GM23248 (cell line): Measurements from ENCODE around the gene OTX2. TPM values are rescaled to one million over a fixed set of nuclear protein-coding genes. Genes with fewer than 3 reads are reported as not detected.

ENCODE experiments used
- DNase-seq: peaks from one replicate; pipeline ENCODE4 v3.0.0-alpha.2; 2015
- H2AFZ ChIP-seq: fragments of 200-600 bp; sonication (generic); 2 replicates; pipeline ENCODE4 v1.6.1; 2016; ENCODE audit warnings: antibody characterized with exemption
- H3F3A ChIP-seq: fragments of 200-600 bp; sonication (generic); 2 replicates; pipeline ENCODE4 v1.6.1; 2016; ENCODE audit warnings: mild to moderate bottlenecking, antibody characterized with exemption, mixed run types; ENCODE audit not compliant: insufficient read depth
- H3K27ac ChIP-seq: fragments of 200-600 bp; sonication (generic); 2 replicates; pipeline ENCODE4 v1.5.1; 2016; ENCODE audit warnings: mild to moderate bottlenecking
- H3K27me3 ChIP-seq: fragments of 200-600 bp; sonication (generic); replicated peaks from 2 replicates; pipeline ENCODE4 v1.6.1; 2016; ENCODE audit warnings: mild to moderate bottlenecking; ENCODE audit not compliant: insufficient read depth
- H3K36me3 ChIP-seq: fragments of 200-600 bp; sonication (generic); 2 replicates; pipeline ENCODE4 v1.6.1; 2016; ENCODE audit warnings: low read depth, mild to moderate bottlenecking
- H3K4me1 ChIP-seq: fragments of 200-600 bp; sonication (generic); 2 replicates; pipeline ENCODE4 v1.6.1; 2016; ENCODE audit warnings: mild to moderate bottlenecking; ENCODE audit not compliant: insufficient read depth
- H3K4me2 ChIP-seq: fragments of 200-600 bp; sonication (generic); one replicate; pipeline ENCODE4 v1.6.1; 2016; ENCODE audit warnings: mild to moderate bottlenecking; ENCODE audit not compliant: unreplicated experiment
- H3K4me3 ChIP-seq: fragments of 200-600 bp; sonication (generic); 2 replicates; pipeline ENCODE4 v1.5.1; 2016; ENCODE audit warnings: mild to moderate bottlenecking
- H3K79me2 ChIP-seq: fragments of 200-600 bp; sonication (generic); 2 replicates; pipeline ENCODE4 v1.6.1; 2016; ENCODE audit warnings: mild to moderate bottlenecking; ENCODE audit not compliant: insufficient read depth
- H3K9ac ChIP-seq: fragments of 200-600 bp; sonication (generic); 2 replicates; pipeline ENCODE4 v1.6.1; 2016; ENCODE audit warnings: mild to moderate bottlenecking
- H3K9me2 ChIP-seq: fragments of 200-600 bp; sonication (generic); 2 replicates; pipeline ENCODE4 v1.6.1; 2016; ENCODE audit warnings: mixed run types, mild to moderate bottlenecking, moderate library complexity; ENCODE audit not compliant: insufficient read depth
- H3K9me3 ChIP-seq: fragments of 200-600 bp; sonication (generic); one replicate; pipeline ENCODE4 v1.6.1; 2017; ENCODE audit warnings: low read depth
- H4K20me1 ChIP-seq: fragments of 200-600 bp; sonication (generic); 2 replicates; pipeline ENCODE4 v1.6.0; 2016; ENCODE audit not compliant: insufficient read depth
- EZH2 ChIP-seq: fragments of 200-600 bp; sonication (generic); IDR thresholded peaks from 2 replicates; pipeline ENCODE4 v1.6.1; 2018; ENCODE audit warnings: antibody characterized with exemption, mild to moderate bottlenecking; ENCODE audit not compliant: insufficient read depth, poor library complexity, severe bottlenecking
- EZH2phosphoT487 ChIP-seq: fragments of 200-600 bp; sonication (generic); IDR thresholded peaks from 2 replicates; pipeline ENCODE4 v1.6.1; 2018; ENCODE audit warnings: antibody characterized with exemption, moderate library complexity, mild to moderate bottlenecking, low read depth; ENCODE audit not compliant: insufficient read depth
- WGBS, 2 experiments: methylation state at CpG; one replicate each; pipeline ENCODE4 v1.1.6; 2015 to 2017; ENCODE audit warnings: low lambda C conversion rate in 2 of 2, low coverage in 1 of 2; ENCODE audit errors: missing lambda C conversion rate in 2 of 2; 5-methylcytosine and 5-hydroxymethylcytosine counted together
- in situ Hi-C: fragments of 300-500 bp; cut with MboI; formaldehyde crosslinking; loops from 2 replicates; pipeline ENCODE4 v1.15.0; 2020
- polyA plus RNA-seq: library from polyadenylated mRNA; unstranded; fragments of >200 nt; fragmentation: Nextera tagmentation; extraction: Ambion mirVana; gene quantifications from 2 replicates; pipeline ENCODE4 v1.2.1, GENCODE V29; 2016
- total RNA-seq: library from RNA; depleted of rRNA; stranded (reverse); fragments of >200 nt; shearing (Covaris generic); gene quantifications from 2 replicates; pipeline ENCODE4 v1.2.3, GENCODE V29; 2014

The OTX2 gene
- total and polyA plus RNA-seq, 2 experiments from 2014 or later: not detected

- H4K20me1 ChIP-seq: no peaks in the 10 kb centered on the region
- H3K9me3 ChIP-seq: no peaks in the 10 kb centered on the region
- H3K27ac ChIP-seq: no peak overlapping the region
- in situ Hi-C loops: no loop called here
- no peak overlapping the region for H2AFZ ChIP-seq
- no peaks in the 10 kb centered on the region for H3K4me1 ChIP-seq
- H3K4me3 ChIP-seq: no peak overlapping the region
- no peaks in the 10 kb centered on the region for H3F3A ChIP-seq
- no peaks in the 10 kb centered on the region for H3K9me2 ChIP-seq
- H3K36me3 ChIP-seq: no peaks in the 10 kb centered on the region
- DNase-seq: no peak
- WGBS, 2 experiments: 0 to 9% methylated on average over 2 of the region's 2 CpGs
- no peak overlapping the region for H3K4me2 ChIP-seq
- H3K9ac ChIP-seq: no peak overlapping the region
- TF ChIP-seq EZH2phosphoT487: no peak
- no peak for TF ChIP-seq EZH2
- no peaks in the 10 kb centered on the region for H3K79me2 ChIP-seq
- 0 out of 2 replicates have a peak, but pooled peaks cover 4% of the 10 kb centered on the region for H3K27me3 ChIP-seq
Observed at GRCh38 chr14:56854325-56854724, 44.0 kb upstream of the OTX2 start.

GRCh38 chr14:56846970-56847930 is 37.0 kb upstream of the OTX2 start:
- no peaks in the 10 kb centered on the region for H4K20me1 ChIP-seq
- no peaks in the 10 kb centered on the region for H3K79me2 ChIP-seq
- no peak overlapping the region for H3K9ac ChIP-seq
- no peak overlapping the region for H3K4me2 ChIP-seq
- no peaks in the 10 kb centered on the region for H3K4me1 ChIP-seq
- no peaks in the 10 kb centered on the region for H3F3A ChIP-seq
- TF ChIP-seq EZH2phosphoT487 (no peak), EZH2 (no peak)
- H2AFZ ChIP-seq: no peak overlapping the region
- no peaks in the 10 kb centered on the region for H3K36me3 ChIP-seq
- in situ Hi-C loops: no loop called here
- no peaks in the 10 kb centered on the region for H3K27me3 ChIP-seq
- H3K9me3 ChIP-seq: no peaks in the 10 kb centered on the region
- H3K4me3 ChIP-seq: no peak overlapping the region
- DNase-seq: no peak
- H3K27ac ChIP-seq: no peak overlapping the region
- 21 to 24% methylated on average over 11 of the region's 11 CpGs for WGBS, 2 experiments
- no peaks in the 10 kb centered on the region for H3K9me2 ChIP-seq

GRCh38 chr14:56844406-56845002 is 34.2 kb upstream of the OTX2 start:
- Histone ChIP-seq H3K4me2 (no peak overlapping the region), H3K36me3 (no peaks in the 10 kb centered on the region), H3K4me1 (no peaks in the 10 kb centered on the region), H3F3A (no peaks in the 10 kb centered on the region), H3K27me3 (no peaks in the 10 kb centered on the region), H3K9ac (no peak overlapping the region), H3K79me2 (no peaks in the 10 kb centered on the region), H2AFZ (no peak overlapping the region), H3K9me3 (no peaks in the 10 kb centered on the region), H3K27ac (no peak overlapping the region), H3K9me2 (no peaks in the 10 kb centered on the region), H3K4me3 (no peak overlapping the region), H4K20me1 (no peaks in the 10 kb centered on the region)
- TF ChIP-seq EZH2 (no peak), EZH2phosphoT487 (no peak)
- in situ Hi-C loops: no loop called here
- 12 to 18% methylated on average over 16 of the region's 16 CpGs for WGBS, 2 experiments
- DNase-seq: no peak

- Histone ChIP-seq H3K9ac (no peak overlapping the region), H3K4me1 (no peaks in the 10 kb centered on the region), H2AFZ (no peak overlapping the region), H3K79me2 (no peaks in the 10 kb centered on the region), H3K27ac (no peak overlapping the region), H3F3A (no peaks in the 10 kb centered on the region), H3K9me2 (no peaks in the 10 kb centered on the region), H4K20me1 (no peaks in the 10 kb centered on the region), H3K9me3 (no peaks in the 10 kb centered on the region), H3K36me3 (no peaks in the 10 kb centered on the region), H3K27me3 (no peaks in the 10 kb centered on the region), H3K4me2 (no peak overlapping the region), H3K4me3 (no peak overlapping the region)
- no peak for TF ChIP-seq EZH2
- TF ChIP-seq EZH2phosphoT487: no peak
- 13 to 18% methylated on average over 3 of the region's 3 CpGs for WGBS, 2 experiments
- DNase-seq: no peak
- in situ Hi-C loops: no loop called here
Observed at GRCh38 chr14:56841611-56842010, 31.3 kb upstream of the OTX2 start.
